ENCODE results near the gene DISC1.
A peak's percentile ranks its signal among the peaks of the same experiment; 100 is the strongest.
"Not testable (repeated sequence)": the region's sequence is repeated elsewhere in the genome, so short reads cannot be mapped to it uniquely, and the experiment has no call there.

The DISC1 gene

GRCh38 chr1:231618609-231619256 is 7.9 kb upstream of the DISC1 start:
- Mint-ChIP-seq H3K27ac (no peak overlapping the region), H3K4me1 (peaks cover 13% of the 10 kb centered on the region), H3K4me3 (no peak overlapping the region), H3K9me3 (peaks cover 12% of the 10 kb centered on the region), H3K36me3 (ENCODE audit: low read depth) (peaks cover 5% of the 10 kb centered on the region), H3K27me3 (no peaks in the 10 kb centered on the region)
- no peak for DNase-seq
- no peak for ATAC-seq

DNA sequence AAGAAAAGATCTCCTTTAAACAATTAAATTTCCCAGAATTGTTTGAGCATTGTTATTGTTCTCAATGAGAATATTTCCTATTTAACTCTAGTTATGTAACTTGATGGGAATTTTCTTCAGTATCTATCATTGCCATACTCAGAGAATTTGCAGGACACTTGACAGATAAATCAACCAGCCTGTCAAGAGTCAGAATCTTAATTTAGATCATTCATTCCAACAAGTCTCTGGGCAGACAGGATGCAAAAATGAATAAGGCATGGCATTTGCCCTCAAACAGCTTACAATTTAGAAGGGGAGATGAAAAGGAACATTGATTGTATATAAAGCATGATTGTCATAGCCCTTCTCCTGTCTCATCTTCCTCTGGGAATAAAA is 7.3 kb upstream of the DISC1 start:
- peaks cover 1% of the 10 kb centered on the region for H3K36me3 Mint-ChIP-seq (ENCODE audit: low read depth)
- H3K4me1 Mint-ChIP-seq = peaks cover 8% of the 10 kb centered on the region
- DNase-seq = no peak
- H3K4me3 Mint-ChIP-seq = no peak overlapping the region
- no peak overlapping the region for H3K27ac Mint-ChIP-seq
- no peak for ATAC-seq
- peaks cover 7% of the 10 kb centered on the region for H3K9me3 Mint-ChIP-seq
- no peaks in the 10 kb centered on the region for H3K27me3 Mint-ChIP-seq

DNA sequence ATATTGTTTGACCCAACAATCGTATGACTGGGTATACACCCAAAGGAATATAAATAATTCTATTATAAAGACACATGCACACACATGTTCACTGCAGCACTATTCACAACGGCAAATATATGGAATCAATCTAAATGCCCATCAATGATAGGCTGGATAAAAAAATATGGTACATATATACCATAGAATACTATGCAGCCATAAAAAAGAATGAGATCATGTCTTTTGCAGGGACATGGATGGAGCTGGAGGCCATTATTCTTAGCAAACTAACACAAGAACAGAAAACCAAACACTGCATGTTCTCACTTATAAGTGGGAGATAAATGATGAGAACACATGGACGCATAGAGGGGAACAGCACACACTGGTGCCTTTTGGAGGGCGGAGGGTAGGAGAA is 1.5 kb upstream of the DISC1 start:
- not testable (repeated sequence) for H3K36me3 Mint-ChIP-seq (ENCODE audit: low read depth); H3K4me3 Mint-ChIP-seq; H3K27me3 Mint-ChIP-seq; ATAC-seq; H3K27ac Mint-ChIP-seq; H3K9me3 Mint-ChIP-seq; DNase-seq
- peaks cover 30% of the 10 kb centered on the region for H3K4me1 Mint-ChIP-seq

DNA sequence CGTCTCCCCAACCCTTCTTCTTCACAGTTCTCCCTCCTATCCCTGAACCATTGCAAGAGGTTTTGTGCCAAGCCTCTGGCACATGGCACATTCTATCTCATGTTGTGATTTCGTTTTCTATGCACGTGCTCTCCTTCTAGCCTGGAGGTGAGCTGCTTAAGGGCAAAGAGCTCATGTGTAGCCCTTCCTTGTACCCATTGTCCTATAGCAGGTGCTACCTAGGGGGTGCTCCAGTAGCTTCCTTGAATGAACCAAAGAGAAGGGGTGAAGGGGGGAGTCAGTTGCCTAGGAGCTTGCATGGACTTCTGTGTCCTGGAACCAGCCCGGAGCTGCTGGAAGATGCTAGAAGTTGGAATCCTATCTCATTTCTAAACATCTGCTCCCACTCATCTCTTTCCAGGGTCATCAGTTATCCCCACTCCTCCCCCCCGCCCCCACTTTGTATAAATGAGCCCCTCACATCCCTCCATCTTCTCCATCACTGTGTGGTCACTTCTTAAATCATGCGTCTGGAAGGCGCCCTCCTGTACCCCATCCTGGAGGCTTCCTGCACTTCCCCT is 535 bp upstream of the DISC1 start:
- no peak for ATAC-seq
- no peaks in the 10 kb centered on the region for H3K36me3 Mint-ChIP-seq (ENCODE audit: low read depth)

GRCh38 chr1:231626951-231627614 is 493 bp downstream of the DISC1 start:
- H3K4me1 Mint-ChIP-seq = peaks cover 32% of the 10 kb centered on the region
- H3K27me3 Mint-ChIP-seq = no peaks in the 10 kb centered on the region
- peak overlapping the region; percentile 19 for H3K27ac Mint-ChIP-seq
- ATAC-seq = peak; percentile 63
- peak; percentile 54 for DNase-seq
- H3K9me3 Mint-ChIP-seq = no peaks in the 10 kb centered on the region
- no peaks in the 10 kb centered on the region for H3K36me3 Mint-ChIP-seq (ENCODE audit: low read depth)
- H3K4me3 Mint-ChIP-seq = peak overlapping the region; percentile 85

More for the DNA sequence above, 535 bp upstream of the DISC1 start:
- peak overlapping the region; percentile 85 for H3K4me3 Mint-ChIP-seq
- peak overlapping the region; percentile 74 for H3K27ac Mint-ChIP-seq
- H3K27me3 Mint-ChIP-seq = no peaks in the 10 kb centered on the region
- DNase-seq = no peak
- no peaks in the 10 kb centered on the region for H3K9me3 Mint-ChIP-seq
- H3K4me1 Mint-ChIP-seq = peaks cover 32% of the 10 kb centered on the region

- DNase-seq = peak; percentile 56
- H3K27ac Mint-ChIP-seq = no peak overlapping the region
- peak overlapping the region; percentile 85 for H3K4me3 Mint-ChIP-seq
- H3K4me1 Mint-ChIP-seq = peaks cover 32% of the 10 kb centered on the region
- peak; percentile 65 for ATAC-seq
- no peaks in the 10 kb centered on the region for H3K27me3 Mint-ChIP-seq
- no peaks in the 10 kb centered on the region for H3K9me3 Mint-ChIP-seq
- H3K36me3 Mint-ChIP-seq (ENCODE audit: low read depth) = no peaks in the 10 kb centered on the region
Measured at GRCh38 chr1:231628207-231628876, 1.8 kb downstream of the DISC1 start.

GRCh38 chr1:231629132-231629531 is 2.5 kb downstream of the DISC1 start:
- H3K27ac Mint-ChIP-seq = no peak overlapping the region
- H3K27me3 Mint-ChIP-seq = no peaks in the 10 kb centered on the region
- peak overlapping the region; percentile 21 for H3K4me3 Mint-ChIP-seq

DNA sequence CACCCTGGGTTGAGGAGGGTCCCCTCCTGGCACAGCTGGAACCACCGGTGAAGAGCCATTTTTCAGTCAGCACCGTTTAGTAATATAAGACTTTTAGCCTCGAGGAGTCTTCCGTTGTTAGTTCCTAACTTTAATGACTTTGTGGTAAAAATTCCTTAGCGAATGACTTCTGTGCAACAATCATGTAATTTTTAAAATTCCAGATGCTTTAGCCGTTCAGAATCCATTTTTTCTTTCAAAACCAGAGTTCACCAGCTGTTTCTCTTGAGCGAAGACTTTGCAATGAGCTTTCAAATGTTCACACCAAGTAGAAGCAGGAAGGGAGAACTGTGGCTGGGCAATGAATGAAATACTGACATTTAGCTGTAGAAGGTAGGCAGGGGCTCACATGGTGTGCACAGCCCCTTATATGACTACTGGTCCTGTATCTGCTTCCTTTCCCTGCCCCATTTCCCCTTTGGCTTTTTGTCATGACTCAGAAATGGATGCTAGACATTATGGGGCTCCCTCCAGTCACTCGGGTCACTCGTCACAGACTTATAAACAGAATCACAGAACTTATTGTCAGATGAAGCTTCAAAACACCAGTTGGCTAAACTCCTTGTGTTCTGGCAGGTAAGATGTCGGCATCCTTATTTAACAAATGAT is 4.1 kb downstream of the DISC1 start:
- H3K36me3 Mint-ChIP-seq (ENCODE audit: low read depth) = no peaks in the 10 kb centered on the region
- H3K4me3 Mint-ChIP-seq = no peak overlapping the region
- peaks cover 32% of the 10 kb centered on the region for H3K4me1 Mint-ChIP-seq
- no peaks in the 10 kb centered on the region for H3K9me3 Mint-ChIP-seq
- H3K27ac Mint-ChIP-seq = no peak overlapping the region
- ATAC-seq = no peak
- H3K27me3 Mint-ChIP-seq = no peaks in the 10 kb centered on the region
- no peak for DNase-seq

More at GRCh38 chr1:231629132-231629531, 2.5 kb downstream of the DISC1 start:
- peak; percentile 26 for DNase-seq
- Mint-ChIP-seq H3K9me3 (no peaks in the 10 kb centered on the region), H3K36me3 (ENCODE audit: low read depth) (no peaks in the 10 kb centered on the region), H3K4me1 (peaks cover 32% of the 10 kb centered on the region)
- no peak for ATAC-seq

DNA sequence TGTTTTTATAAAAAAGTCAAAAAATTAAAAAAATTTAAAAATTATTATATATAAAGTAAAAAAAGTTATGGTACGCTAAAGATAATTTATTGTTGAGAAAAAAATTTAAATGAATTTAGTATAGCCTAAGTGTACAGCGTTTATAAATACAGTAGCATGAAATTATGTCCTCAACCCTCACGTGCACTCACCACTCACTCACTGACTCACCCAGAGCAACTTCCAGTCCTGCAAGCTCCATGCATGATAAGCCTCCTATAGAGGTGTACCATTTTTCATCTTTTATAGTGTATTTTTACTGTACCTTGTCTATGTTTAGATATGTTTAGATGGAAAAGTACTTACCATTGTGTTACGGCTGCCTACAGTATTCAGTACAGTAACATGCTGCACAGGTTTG is 5.1 kb downstream of the DISC1 start:
- Mint-ChIP-seq H3K36me3 (ENCODE audit: low read depth) (no peaks in the 10 kb centered on the region), H3K4me1 (peaks cover 24% of the 10 kb centered on the region), H3K4me3 (no peak overlapping the region), H3K9me3 (no peaks in the 10 kb centered on the region), H3K27ac (no peak overlapping the region), H3K27me3 (no peaks in the 10 kb centered on the region)
- DNase-seq (no peak), ATAC-seq (no peak)

DNA sequence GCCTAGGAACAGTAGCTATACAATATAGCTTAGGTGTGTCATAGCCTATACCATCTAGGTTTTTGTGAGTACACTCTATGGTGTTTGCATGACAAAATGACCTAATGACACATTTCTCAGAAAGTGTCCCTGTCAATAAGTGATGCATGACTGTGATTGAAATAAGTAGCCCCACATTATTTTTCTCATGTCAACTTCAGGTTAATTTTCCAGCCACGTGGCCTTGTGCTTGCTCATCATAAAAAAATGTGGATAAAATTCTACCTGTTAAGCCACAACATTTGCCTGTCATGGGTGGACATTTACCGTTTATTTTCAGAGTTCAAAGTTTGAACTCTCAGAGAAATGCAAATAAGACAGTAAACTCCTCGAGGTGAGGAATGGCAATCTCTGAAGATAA is 5.5 kb downstream of the DISC1 start:
- no peak for DNase-seq
- no peaks in the 10 kb centered on the region for H3K9me3 Mint-ChIP-seq
- no peak overlapping the region for H3K4me3 Mint-ChIP-seq
- peak; percentile 16 for ATAC-seq
- peaks cover 24% of the 10 kb centered on the region for H3K4me1 Mint-ChIP-seq
- no peaks in the 10 kb centered on the region for H3K36me3 Mint-ChIP-seq (ENCODE audit: low read depth)
- no peaks in the 10 kb centered on the region for H3K27me3 Mint-ChIP-seq
- no peak overlapping the region for H3K27ac Mint-ChIP-seq

DNA sequence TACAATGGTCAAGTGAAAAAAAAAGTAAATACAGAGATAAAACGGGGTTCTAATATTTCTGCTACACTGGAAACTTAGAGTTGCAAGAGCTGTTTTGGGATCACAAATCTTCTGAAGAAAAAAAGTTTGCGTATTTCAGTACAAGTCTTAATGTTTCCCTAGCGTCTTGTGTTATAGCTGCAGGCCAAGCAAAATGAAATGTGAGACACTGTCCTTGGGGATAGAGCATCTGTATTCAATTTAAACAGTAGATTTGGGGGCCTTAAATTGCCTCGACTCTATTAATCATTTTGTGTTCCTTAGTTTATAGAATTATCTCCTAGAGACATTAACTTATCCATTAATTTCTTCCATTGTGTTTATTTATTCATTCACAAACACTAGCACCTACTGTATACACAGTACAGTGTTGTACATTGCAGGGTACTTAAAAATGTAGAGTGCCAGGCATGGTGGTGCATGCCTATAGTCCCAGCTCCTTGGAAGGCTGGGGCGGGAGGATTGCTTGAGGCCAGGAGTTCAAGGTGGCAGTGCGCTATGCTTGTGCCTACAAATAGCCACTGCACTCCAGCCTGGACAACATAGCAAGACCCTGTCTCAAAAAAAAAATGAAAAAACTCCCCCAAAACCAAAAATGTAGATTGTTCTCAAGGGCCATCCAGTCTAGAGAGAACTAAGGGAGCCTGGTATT is 7.9 kb downstream of the DISC1 start:
- no peak for ATAC-seq
- peaks cover 13% of the 10 kb centered on the region for H3K4me1 Mint-ChIP-seq
- H3K36me3 Mint-ChIP-seq (ENCODE audit: low read depth) = no peaks in the 10 kb centered on the region
- H3K9me3 Mint-ChIP-seq = no peaks in the 10 kb centered on the region
- H3K27me3 Mint-ChIP-seq = no peaks in the 10 kb centered on the region
- H3K4me3 Mint-ChIP-seq = no peak overlapping the region
- DNase-seq = no peak
- no peak overlapping the region for H3K27ac Mint-ChIP-seq

GRCh38 chr1:231636157-231636556 is 9.6 kb downstream of the DISC1 start:
- DNase-seq (no peak), ATAC-seq (no peak)
- Mint-ChIP-seq H3K4me1 (peaks cover 11% of the 10 kb centered on the region), H3K27me3 (no peaks in the 10 kb centered on the region), H3K4me3 (no peak overlapping the region), H3K9me3 (no peaks in the 10 kb centered on the region), H3K36me3 (ENCODE audit: low read depth) (no peaks in the 10 kb centered on the region), H3K27ac (no peak overlapping the region)

DNA sequence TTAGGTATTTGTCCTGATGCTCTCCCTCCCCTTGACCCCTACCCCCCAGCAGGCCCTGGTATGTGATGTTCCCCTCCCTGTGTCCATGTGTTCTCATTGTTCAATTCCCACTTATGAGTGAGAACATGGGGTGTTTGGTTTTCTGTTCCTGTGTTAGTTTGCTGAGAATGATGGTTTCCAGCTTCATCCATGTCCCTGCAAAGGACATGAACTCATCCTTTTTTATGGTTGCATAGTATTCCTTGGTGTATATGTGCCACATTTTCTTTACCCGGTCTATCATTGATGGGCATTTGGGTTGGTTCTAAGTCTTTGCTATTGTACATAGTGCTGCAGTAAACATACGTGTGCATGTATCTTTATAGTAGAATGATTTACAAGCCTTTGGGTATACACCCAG is 10.3 kb downstream of the DISC1 start:
- H3K4me1 Mint-ChIP-seq = peaks cover 11% of the 10 kb centered on the region
- not testable (repeated sequence) for H3K27ac Mint-ChIP-seq; ATAC-seq; H3K27me3 Mint-ChIP-seq; H3K4me3 Mint-ChIP-seq; H3K9me3 Mint-ChIP-seq; H3K36me3 Mint-ChIP-seq (ENCODE audit: low read depth); DNase-seq

DNA sequence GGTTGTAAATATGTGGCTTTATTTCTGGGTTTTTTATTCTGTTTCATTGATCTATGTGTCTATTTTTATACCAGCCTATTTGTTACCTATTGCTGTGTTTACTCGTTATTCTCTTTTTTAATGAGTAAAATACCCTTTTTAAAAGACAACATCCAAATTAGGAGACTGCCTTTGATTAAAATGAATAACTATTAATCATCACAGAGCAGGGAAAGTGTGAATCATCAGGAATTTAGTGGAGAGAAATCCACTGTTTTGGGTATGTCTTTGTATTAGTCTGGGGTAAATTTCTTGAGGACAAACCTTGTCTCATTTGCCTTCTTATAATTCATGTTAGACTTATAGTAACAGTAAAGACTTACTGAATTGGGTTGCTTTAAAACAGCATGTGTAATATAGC is 12.1 kb downstream of the DISC1 start:
- no peak overlapping the region for H3K4me3 Mint-ChIP-seq
- no peaks in the 10 kb centered on the region for H3K9me3 Mint-ChIP-seq
- no peaks in the 10 kb centered on the region for H3K36me3 Mint-ChIP-seq (ENCODE audit: low read depth)
- no peak for DNase-seq
- no peaks in the 10 kb centered on the region for H3K27me3 Mint-ChIP-seq
- no peak for ATAC-seq
- no peak overlapping the region for H3K27ac Mint-ChIP-seq
- peaks cover 13% of the 10 kb centered on the region for H3K4me1 Mint-ChIP-seq

Measured in activated naive CD8-positive, alpha-beta T cell treated with anti-CD3 and anti-CD28 coated beads, Interleukin-2, amount 50 U/mL, for 24 hours (primary cell).